ENCODE data around the gene HNRNPUL1.

DNA sequence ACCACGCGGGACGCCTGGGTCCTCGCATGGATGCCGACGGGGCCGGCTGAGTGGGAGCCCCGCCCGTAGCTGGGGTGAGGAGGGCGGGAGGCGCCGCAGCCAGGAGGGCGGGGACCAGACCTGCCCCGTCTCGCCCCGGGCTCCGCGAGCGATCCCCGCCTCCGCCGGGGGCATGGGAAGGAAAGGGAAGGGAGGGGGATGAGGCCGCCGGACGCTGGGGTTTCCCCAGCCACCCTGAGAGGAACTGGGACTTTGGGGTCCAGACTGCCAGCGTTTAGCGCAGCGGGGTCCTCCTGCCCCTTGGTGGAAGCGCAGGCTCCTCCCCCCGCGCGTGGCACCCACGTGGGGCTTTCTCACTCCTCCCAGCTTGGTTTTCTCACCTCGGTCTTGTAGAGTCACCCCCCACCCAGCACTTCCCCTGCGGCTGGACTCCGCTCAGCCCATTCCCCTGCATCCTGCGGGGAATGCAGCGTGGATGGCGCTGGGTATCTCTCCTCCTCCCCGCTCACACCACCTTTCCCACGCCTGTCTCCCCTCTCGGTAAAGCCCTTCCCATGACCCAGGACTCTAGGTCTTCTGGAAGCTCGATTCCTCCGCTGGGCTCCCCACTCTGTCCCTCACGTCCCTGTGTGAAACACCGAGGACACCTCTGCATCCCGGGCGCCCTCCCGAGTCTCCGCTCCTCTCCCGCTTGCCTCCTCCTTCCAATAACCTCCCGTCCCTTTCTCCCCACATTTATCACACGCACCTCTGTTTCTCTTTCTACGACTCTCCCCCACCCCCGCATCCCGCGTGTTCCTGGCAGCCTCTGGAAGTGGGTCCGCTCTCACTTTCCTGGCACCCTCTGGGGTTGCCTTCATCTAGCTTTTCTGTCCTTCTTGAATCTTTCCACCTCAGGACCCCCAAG, 87.4 kb downstream of the HNRNPUL1 start:
- TF ChIP-seq, protein P1, sequence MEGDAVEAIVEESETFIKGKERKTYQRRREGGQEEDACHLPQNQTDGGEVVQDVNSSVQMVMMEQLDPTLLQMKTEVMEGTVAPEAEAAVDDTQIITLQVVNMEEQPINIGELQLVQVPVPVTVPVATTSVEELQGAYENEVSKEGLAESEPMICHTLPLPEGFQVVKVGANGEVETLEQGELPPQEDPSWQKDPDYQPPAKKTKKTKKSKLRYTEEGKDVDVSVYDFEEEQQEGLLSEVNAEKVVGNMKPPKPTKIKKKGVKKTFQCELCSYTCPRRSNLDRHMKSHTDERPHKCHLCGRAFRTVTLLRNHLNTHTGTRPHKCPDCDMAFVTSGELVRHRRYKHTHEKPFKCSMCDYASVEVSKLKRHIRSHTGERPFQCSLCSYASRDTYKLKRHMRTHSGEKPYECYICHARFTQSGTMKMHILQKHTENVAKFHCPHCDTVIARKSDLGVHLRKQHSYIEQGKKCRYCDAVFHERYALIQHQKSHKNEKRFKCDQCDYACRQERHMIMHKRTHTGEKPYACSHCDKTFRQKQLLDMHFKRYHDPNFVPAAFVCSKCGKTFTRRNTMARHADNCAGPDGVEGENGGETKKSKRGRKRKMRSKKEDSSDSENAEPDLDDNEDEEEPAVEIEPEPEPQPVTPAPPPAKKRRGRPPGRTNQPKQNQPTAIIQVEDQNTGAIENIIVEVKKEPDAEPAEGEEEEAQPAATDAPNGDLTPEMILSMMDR (IDR thresholded peaks at IDR 0.05), result no peak
- no peak for TF ChIP-seq ZFX (IDR thresholded peaks at IDR 0.05; ENCODE audit: borderline replicate concordance)
